PC-9 (cell line): ENCODE measurements around the gene NR6A1. TPM values are rescaled to one million over a fixed set of nuclear protein-coding genes. Genes with fewer than 3 reads are reported as not detected.

Source experiments
- BruUV-seq: library from RNA; stranded (reverse); fragments of 400-500 nt; replicated peaks from 2 replicates; lab custom pipeline; 2021; lab: Mats Ljungman, UMichigan
- CTCF ChIA-PET: fragments of 300-600 bp; sonication (Branson Sonifier 250); formaldehyde crosslinking; loops from one replicate; lab custom pipeline; 2022; ENCODE audit warnings: antibody characterized with exemption; lab: Charles Lee
- POLR2A ChIA-PET: fragments of 300-600 bp; sonication (Branson Sonifier 250); formaldehyde crosslinking; loops from one replicate; lab custom pipeline; 2022; ENCODE audit warnings: antibody characterized with exemption; ENCODE audit not compliant: unreplicated experiment; lab: Charles Lee
- DNase-seq, 2 experiments: peaks; one replicate each; pipeline versions ENCODE4 v3.0.0 to v3.0.0-alpha.2; 2015 to 2022; ENCODE audit warnings: mixed read lengths in 1 of 2
- H2AFZ ChIP-seq: fragments of 200-600 bp; sonication (generic); 2 replicates; pipeline ENCODE4 v1.8.1; 2017; ENCODE audit warnings: antibody characterized with exemption
- H3F3A ChIP-seq: fragments of 200-600 bp; sonication (generic); 2 replicates; pipeline ENCODE4 v1.8.1; 2017; ENCODE audit warnings: antibody characterized with exemption, mild to moderate bottlenecking, low read depth; ENCODE audit not compliant: insufficient read depth
- H3K27ac ChIP-seq: fragments of 200-600 bp; sonication (generic); 2 replicates; pipeline ENCODE4 v1.6.1; 2016; ENCODE audit warnings: mixed run types
- H3K27me3 ChIP-seq: fragments of 200-600 bp; sonication (generic); 2 replicates; pipeline ENCODE4 v1.6.1; 2016; ENCODE audit warnings: low read depth, mixed run types; ENCODE audit not compliant: insufficient read depth
- H3K36me3 ChIP-seq: fragments of 200-600 bp; sonication (generic); 2 replicates; pipeline ENCODE4 v1.6.1; 2016; ENCODE audit warnings: low read depth, mixed run types
- H3K4me1 ChIP-seq: fragments of 200-600 bp; sonication (generic); replicated peaks from 2 replicates; pipeline ENCODE4 v1.6.1; 2016; ENCODE audit warnings: mixed run types; ENCODE audit not compliant: insufficient read depth
- H3K4me2 ChIP-seq: fragments of 200-600 bp; sonication (generic); 2 replicates; pipeline ENCODE4 v1.6.1; 2017; ENCODE audit warnings: mixed run types
- H3K4me3 ChIP-seq: fragments of 200-600 bp; sonication (generic); 2 replicates; pipeline ENCODE4 v1.6.1; 2016; ENCODE audit warnings: mixed run types
- H3K79me2 ChIP-seq: fragments of 200-600 bp; sonication (generic); 2 replicates; pipeline ENCODE4 v1.6.1; 2017; ENCODE audit warnings: low read depth, mixed run types
- H3K9me2 ChIP-seq: fragments of 200-600 bp; sonication (generic); 2 replicates; pipeline ENCODE4 v1.8.1; 2017; ENCODE audit warnings: mild to moderate bottlenecking; ENCODE audit not compliant: insufficient read depth
- H3K9me3 ChIP-seq: fragments of 200-600 bp; sonication (generic); 2 replicates; pipeline ENCODE4 v1.8.1; 2016; ENCODE audit warnings: low read depth; ENCODE audit not compliant: insufficient read depth
- H4K20me1 ChIP-seq: fragments of 200-600 bp; sonication (generic); 2 replicates; pipeline ENCODE4 v1.8.1; 2017; ENCODE audit not compliant: insufficient read depth
- CTCF ChIP-seq: fragments of 200-600 bp; sonication (generic); conservative IDR thresholded peaks from 2 replicates; pipeline ENCODE4 v1.6.1; 2017; ENCODE audit warnings: mixed run types, antibody characterized with exemption, mild to moderate bottlenecking, moderate library complexity
- EZH2 ChIP-seq: fragments of 200-600 bp; sonication (generic); IDR thresholded peaks from 2 replicates; pipeline ENCODE4 v1.8.0; 2017; ENCODE audit warnings: antibody characterized with exemption, low read depth
- intact Hi-C: fragments of 100-400 bp; cut with micrococcal nuclease; formaldehyde crosslinking; loops from one replicate; pipeline ENCODE4 v1.10.0; 2022; ENCODE audit not compliant: unreplicated experiment
- total RNA-seq: library from RNA; stranded (reverse); gene quantifications from 2 replicates; pipeline ENCODE4 v1.2.3, GENCODE V29; 2021

NR6A1 gene
- total RNA-seq, 1 experiment from 2014 or later, result 13.0 TPM

GRCh38 chr9:124594673-124595072 is 176.4 kb downstream of the NR6A1 start:
- TF ChIP-seq CTCF, result no peak
- TF ChIP-seq EZH2, result no peak
- no peak overlapping the region for H3K4me2 ChIP-seq
- no peak overlapping the region for H2AFZ ChIP-seq
- no peaks in the 10 kb centered on the region for H3K27me3 ChIP-seq
- peaks cover 16% of the 10 kb centered on the region; the same call in 1 of the 2 replicates for H3F3A ChIP-seq
- intact Hi-C loops, result no loop called here
- H4K20me1 ChIP-seq, result 0 out of 2 replicates have a peak, but pooled peaks cover 4% of the 10 kb centered on the region
- H3K36me3 ChIP-seq, result no peaks in the 10 kb centered on the region
- CTCF ChIA-PET, result no interaction called here
- no TSS peak for BruUV-seq
- H3K4me1 ChIP-seq, result peaks cover 27% of the 10 kb centered on the region
- H3K79me2 ChIP-seq, result peaks cover 9% of the 10 kb centered on the region; the same call in 1 of the 2 replicates
- no peak overlapping the region for H3K27ac ChIP-seq
- H3K9me2 ChIP-seq, result no peaks in the 10 kb centered on the region
- no peak overlapping the region for H3K4me3 ChIP-seq
- no peak for DNase-seq
- POLR2A ChIA-PET, result interaction anchor here (0.5 kb wide), 1 partner anchor 156 kb away, joined by 12 read pairs; no protein-coding TSS in a partner anchor
- H3K9me3 ChIP-seq, result no peaks in the 10 kb centered on the region

GRCh38 chr9:124594225-124594624 is 176.9 kb downstream of the NR6A1 start:
- peaks cover 27% of the 10 kb centered on the region for H3K4me1 ChIP-seq
- BruUV-seq, result no TSS peak
- POLR2A ChIA-PET, result interaction anchor here (0.5 kb wide), 1 partner anchor 156 kb away, joined by 12 read pairs; no protein-coding TSS in a partner anchor

GRCh38 chr9:124593651-124594058 is 177.5 kb downstream of the NR6A1 start:
- no peak overlapping the region for H3K4me3 ChIP-seq
- intact Hi-C loops, result no loop called here
- DNase-seq, result no peak
- CTCF ChIA-PET, result interaction anchor here (0.6 kb wide), 1 partner anchor 138 kb away, joined by 5 read pairs; no protein-coding TSS in a partner anchor
- H4K20me1 ChIP-seq, result 0 out of 2 replicates have a peak, but pooled peaks cover 4% of the 10 kb centered on the region
- no peaks in the 10 kb centered on the region for H3K9me3 ChIP-seq
- no peaks in the 10 kb centered on the region for H3K9me2 ChIP-seq
- no peak overlapping the region for H2AFZ ChIP-seq
- no peaks in the 10 kb centered on the region for H3K36me3 ChIP-seq
- H3K4me1 ChIP-seq, result peaks cover 27% of the 10 kb centered on the region
- no peaks in the 10 kb centered on the region for H3K27me3 ChIP-seq
- POLR2A ChIA-PET, result no interaction called here
- peaks cover 16% of the 10 kb centered on the region; the same call in 1 of the 2 replicates for H3F3A ChIP-seq
- TF ChIP-seq EZH2 (no peak), CTCF (no peak)
- no peak overlapping the region for H3K27ac ChIP-seq
- peaks cover 6% of the 10 kb centered on the region; the same call in 1 of the 2 replicates for H3K79me2 ChIP-seq
- BruUV-seq, result no TSS peak
- no peak overlapping the region for H3K4me2 ChIP-seq

More at GRCh38 chr9:124594225-124594624, 176.9 kb downstream of the NR6A1 start:
- peaks cover 9% of the 10 kb centered on the region; the same call in 1 of the 2 replicates for H3K79me2 ChIP-seq
- H3K4me3 ChIP-seq, result no peak overlapping the region
- no peak overlapping the region for H3K27ac ChIP-seq
- CTCF ChIA-PET, result interaction anchor here (0.6 kb wide), 1 partner anchor 137 kb away, joined by 5 read pairs; no protein-coding TSS in a partner anchor
- intact Hi-C loops, result no loop called here
- 0 out of 2 replicates have a peak, but pooled peaks cover 4% of the 10 kb centered on the region for H4K20me1 ChIP-seq
- H3F3A ChIP-seq, result peaks cover 16% of the 10 kb centered on the region; the same call in 1 of the 2 replicates
- H3K9me3 ChIP-seq, result no peaks in the 10 kb centered on the region
- no peak for DNase-seq
- TF ChIP-seq CTCF (no peak), EZH2 (no peak)
- H3K36me3 ChIP-seq, result no peaks in the 10 kb centered on the region
- H2AFZ ChIP-seq, result no peak overlapping the region
- H3K4me2 ChIP-seq, result no peak overlapping the region
- H3K9me2 ChIP-seq, result no peaks in the 10 kb centered on the region
- no peaks in the 10 kb centered on the region for H3K27me3 ChIP-seq
